Stimulated activated CD8-positive, alpha-beta memory T cell treated with anti-CD3 and anti-CD28 coated beads, Interleukin-7, amount 100 ng/mL, for 1 hour (primary cell): ENCODE measurements around the gene ITIH5.
A peak's percentile ranks its signal among the peaks of the same experiment; 100 is the strongest.
"Not testable (repeated sequence)": the region's sequence is repeated elsewhere in the genome, so short reads cannot be mapped to it uniquely, and the experiment has no call there.

ENCODE experiments used
- DNase-seq, 2 donors: peaks; one replicate each; pipeline ENCODE4 v3.0.0-alpha.2; 2020; ENCODE audit warnings: low read depth in 2 of 2

The ITIH5 gene

GRCh38 chr10:7687228-7687907 lies 20.6 kb upstream of the ITIH5 start:
- peak; percentile 37 to 41 for DNase-seq

GRCh38 chr10:7686351-7687171 lies 19.8 kb upstream of the ITIH5 start:
- DNase-seq: no peak

GRCh38 chr10:7680078-7680477 lies 13.3 kb upstream of the ITIH5 start:
- DNase-seq: not testable (repeated sequence)

- no peak for DNase-seq
These were observed 12.5 kb upstream of the ITIH5 start for GRCh38 chr10:7679256-7679655.

GRCh38 chr10:7672341-7673134 lies 5.8 kb upstream of the ITIH5 start:
- no peak for DNase-seq

- no peak for DNase-seq
These were observed 3.4 kb upstream of the ITIH5 start for GRCh38 chr10:7670157-7670556.

- no peak for DNase-seq
These were observed 736 bp upstream of the ITIH5 start for GRCh38 chr10:7667262-7668141.

- no peak for DNase-seq
These were observed 999 bp downstream of the ITIH5 start for GRCh38 chr10:7665767-7666166.

- DNase-seq: no peak
These were observed 2.1 kb downstream of the ITIH5 start for GRCh38 chr10:7664707-7665106.

- no peak for DNase-seq
These were observed 4.2 kb downstream of the ITIH5 start for GRCh38 chr10:7662522-7662921.

- no peak for DNase-seq
These were observed 7.2 kb downstream of the ITIH5 start for GRCh38 chr10:7659560-7659959.

- no peak for DNase-seq
These were observed 9.2 kb downstream of the ITIH5 start for GRCh38 chr10:7657552-7657951.

- DNase-seq: not testable (repeated sequence)
These were observed 9.7 kb downstream of the ITIH5 start for GRCh38 chr10:7657079-7657478.

GRCh38 chr10:7651853-7652470 lies 14.8 kb downstream of the ITIH5 start:
- DNase-seq: no peak

GRCh38 chr10:7649673-7650300 lies 17.0 kb downstream of the ITIH5 start:
- no peak for DNase-seq

- no peak for DNase-seq
These were observed 19.6 kb downstream of the ITIH5 start for GRCh38 chr10:7647062-7647664.

GRCh38 chr10:7642491-7643011 lies 24.2 kb downstream of the ITIH5 start:
- DNase-seq: no peak

GRCh38 chr10:7635408-7636125 lies 31.2 kb downstream of the ITIH5 start:
- DNase-seq: no peak
